ENCODE measurements around the gene CTU2.
A peak's percentile ranks its signal among the peaks of the same experiment; 100 is the strongest.

CTU2 gene

GRCh38 chr16:88688013-88688778 is 18.1 kb upstream of the CTU2 start (continued):
- peak; percentile 99 for TF ChIP-seq KLF1 (tag by site-specific recombination; IDR thresholded peaks at IDR 0.05)
- TF ChIP-seq OSR2 (tag by site-specific recombination; IDR thresholded peaks at IDR 0.05) = 0 out of 2 replicates have a peak, but pooled peaks have one; percentile 33
- no peak for TF ChIP-seq ZNF18 (tag by site-specific recombination; IDR thresholded peaks at IDR 0.05)
- no peak for TF ChIP-seq ZNF830 (tag by site-specific recombination; IDR thresholded peaks at IDR 0.05; ENCODE audit: low read depth)
- no peak for TF ChIP-seq ZNF202 (tag by site-specific recombination; IDR thresholded peaks at IDR 0.05; ENCODE audit: borderline replicate concordance)
- TF ChIP-seq ZNF366 (tag by site-specific recombination; conservative IDR thresholded peaks at IDR 0.05) = peak; percentile 41
- peak; percentile 63; the same call in 1 of the 2 replicates for TF ChIP-seq SP7 (tag by site-specific recombination; IDR thresholded peaks at IDR 0.05)
- peak; percentile 97 for TF ChIP-seq EGR2 (tag by site-specific recombination; IDR thresholded peaks at IDR 0.05; ENCODE audit: low read depth)
- peak; percentile 86 for TF ChIP-seq KLF7 (tag by site-specific recombination; IDR thresholded peaks at IDR 0.05; ENCODE audit: borderline replicate concordance)
- peak; percentile 29; the same call in 1 of the 2 replicates for TF ChIP-seq ZNF629 (tag by site-specific recombination; IDR thresholded peaks at IDR 0.05)
- peak; percentile 57; the same call in 1 of the 2 replicates for TF ChIP-seq SP2 (tag by site-specific recombination; IDR thresholded peaks at IDR 0.05)
- no peak for TF ChIP-seq ZNF223 (tag by site-specific recombination; IDR thresholded peaks at IDR 0.05)
- TF ChIP-seq ZFHX2 (tag by site-specific recombination; conservative IDR thresholded peaks at IDR 0.05) = peak; percentile 97
- peak; percentile 65 for TF ChIP-seq KLF16 (tag by site-specific recombination; IDR thresholded peaks at IDR 0.05)
- TF ChIP-seq YY2 (tag by site-specific recombination; IDR thresholded peaks at IDR 0.05) = no peak
- no peak for TF ChIP-seq ZNF510 (tag by site-specific recombination; IDR thresholded peaks at IDR 0.05; ENCODE audit: insufficient replicate concordance)
- TF ChIP-seq ZBTB8A (tag by site-specific recombination; IDR thresholded peaks at IDR 0.05) = peak; percentile 47; the same call in 1 of the 2 replicates
- TF ChIP-seq ZNF146 (tag by site-specific recombination; IDR thresholded peaks at IDR 0.05) = no peak
- TF ChIP-seq ZIC2 (tag by site-specific recombination; IDR thresholded peaks at IDR 0.05) = peak; percentile 99
- TF ChIP-seq PATZ1 (tag by site-specific recombination; IDR thresholded peaks at IDR 0.05) = peak; percentile 96
- TF ChIP-seq SP3 (tag by site-specific recombination; IDR thresholded peaks at IDR 0.05) = peak; percentile 62
- TF ChIP-seq KLF17 (tag by site-specific recombination; IDR thresholded peaks at IDR 0.05) = peak; percentile 85; the same call in 1 of the 2 replicates
- TF ChIP-seq GLIS2 (tag by site-specific recombination; IDR thresholded peaks at IDR 0.05) = peak; percentile 71
- TF ChIP-seq ZNF266 (tag by site-specific recombination; IDR thresholded peaks at IDR 0.05; ENCODE audit: low read depth) = no peak
- TF ChIP-seq ZNF664 (tag by site-specific recombination; IDR thresholded peaks at IDR 0.05) = no peak
- peak; percentile 60; the same call in 1 of the 2 replicates for TF ChIP-seq SCRT2 (tag by site-specific recombination; IDR thresholded peaks at IDR 0.05)
- no peak for TF ChIP-seq ZNF596 (tag by site-specific recombination; IDR thresholded peaks at IDR 0.05)
- no peak for TF ChIP-seq ZBTB48 (tag by site-specific recombination; IDR thresholded peaks at IDR 0.05)
- peak; percentile 53; the same call in 1 of the 2 replicates for TF ChIP-seq ZNF398 (tag by site-specific recombination; IDR thresholded peaks at IDR 0.05)
- peak; percentile 48; the same call in 1 of the 2 replicates for TF ChIP-seq ZEB2 (tag by site-specific recombination; IDR thresholded peaks at IDR 0.05)
- TF ChIP-seq ZNF423 (tag by site-specific recombination; IDR thresholded peaks at IDR 0.05) = peak; percentile 87

All from HEK293 (cell line).